ENCODE results near the gene USP3. TPM values are rescaled to one million over a fixed set of nuclear protein-coding genes. Genes with fewer than 3 reads are reported as not detected.
"Not testable (repeated sequence)": the region's sequence is repeated elsewhere in the genome, so short reads cannot be mapped to it uniquely, and the experiment has no call there.

USP3 gene
- total and polyA plus RNA-seq, 2 donors (not counting 1 experiment from before 2014, with no cell fraction given), result 43.4 to 152 TPM

- H3K27ac ChIP-seq (ENCODE audit: low read length in 2 of 2); H3K4me3 Mint-ChIP-seq; H3K4me3 ChIP-seq (ENCODE audit: control extremely low read depth in 1 of 5, extremely low read depth in 1 of 5, insufficient read depth in 1 of 5, low read depth in 2 of 5, low read length in 4 of 5); H3K9me3 Mint-ChIP-seq (ENCODE audit: insufficient read depth); H4K20me1 ChIP-seq (ENCODE audit: control insufficient read depth, insufficient read depth, low read length, poor library complexity, severe bottlenecking); intact Hi-C loops (cut with micrococcal nuclease); H3K4me2 ChIP-seq (replicated peaks; ENCODE audit: low read depth, low read length, poor library complexity, severe bottlenecking); H3K9ac ChIP-seq (ENCODE audit: low read length); ATAC-seq (ENCODE audit: low read depth); H3K9me3 ChIP-seq (ENCODE audit: control extremely low read depth in 1 of 3, control insufficient read depth in 2 of 3, insufficient read depth in 1 of 3, low read length in 2 of 3); CTCF ChIA-PET; H3K27ac Mint-ChIP-seq; H3K27me3 ChIP-seq (replicated peaks in 1 of 4; ENCODE audit: control extremely low read depth in 1 of 4, control insufficient read depth in 3 of 4, insufficient read depth in 4 of 4, low read length in 3 of 4); DNase-seq; POLR2A ChIA-PET; H3K79me2 ChIP-seq (ENCODE audit: control insufficient read depth, insufficient read depth, low read length); H3K27me3 Mint-ChIP-seq; H2AFZ ChIP-seq (ENCODE audit: insufficient read depth, low read depth, low read length, poor library complexity, severe bottlenecking): not testable (repeated sequence)
- no CpG with 5 or more reads among the region's 2 CpGs for WGBS (ENCODE audit: insufficient coverage)
- Histone ChIP-seq H3K36me3 (replicated peaks in 1 of 2; ENCODE audit: control extremely low read depth in 1 of 2, control insufficient read depth in 1 of 2, extremely low read depth in 1 of 2, insufficient read depth in 2 of 2, low read length in 1 of 2) (peaks cover 10 to 42% of the 10 kb centered on the region in 2 experiments), H3K4me1 (ENCODE audit: control insufficient read depth in 2 of 2, insufficient read depth in 2 of 2, low read length in 2 of 2) (peaks cover 0 to 12% of the 10 kb centered on the region in 2 donors)
- H3K4me1 Mint-ChIP-seq, result peaks cover 12% of the 10 kb centered on the region
Observed at GRCh38 chr15:63620760-63621159, 116.4 kb downstream of the USP3 start.

- Histone ChIP-seq H3K4me2 (replicated peaks; ENCODE audit: low read depth, low read length, poor library complexity, severe bottlenecking) (no peak overlapping the region), H3K4me3 (ENCODE audit: control extremely low read depth in 1 of 5, extremely low read depth in 1 of 5, insufficient read depth in 1 of 5, low read depth in 2 of 5, low read length in 4 of 5) (no peak overlapping the region), H4K20me1 (ENCODE audit: control insufficient read depth, insufficient read depth, low read length, poor library complexity, severe bottlenecking) (no peaks in the 10 kb centered on the region), H3K79me2 (ENCODE audit: control insufficient read depth, insufficient read depth, low read length) (no peaks in the 10 kb centered on the region), H2AFZ (ENCODE audit: insufficient read depth, low read depth, low read length, poor library complexity, severe bottlenecking) (no peak overlapping the region), H3K4me1 (ENCODE audit: control insufficient read depth in 2 of 2, insufficient read depth in 2 of 2, low read length in 2 of 2) (peaks cover 5 to 16% of the 10 kb centered on the region in 2 donors), H3K27me3 (replicated peaks in 1 of 4; ENCODE audit: control extremely low read depth in 1 of 4, control insufficient read depth in 3 of 4, insufficient read depth in 4 of 4, low read length in 3 of 4) (no peaks in the 10 kb centered on the region), H3K27ac (ENCODE audit: low read length in 2 of 2) (peak overlapping the region in 1 of 2 donors; percentile 32), H3K9me3 (ENCODE audit: control extremely low read depth in 1 of 3, control insufficient read depth in 2 of 3, insufficient read depth in 1 of 3, low read length in 2 of 3) (no peaks in the 10 kb centered on the region), H3K36me3 (replicated peaks in 1 of 2; ENCODE audit: control extremely low read depth in 1 of 2, control insufficient read depth in 1 of 2, extremely low read depth in 1 of 2, insufficient read depth in 2 of 2, low read length in 1 of 2) (peaks cover 18 to 59% of the 10 kb centered on the region in 2 experiments), H3K9ac (ENCODE audit: low read length) (no peak overlapping the region)
- 100% methylated on average over 3 of the region's 8 CpGs for WGBS (ENCODE audit: insufficient coverage)
- no peaks in the 10 kb centered on the region for H3K9me3 Mint-ChIP-seq (ENCODE audit: insufficient read depth)
- POLR2A ChIA-PET, result no interaction called here
- H3K27me3 Mint-ChIP-seq, result no peaks in the 10 kb centered on the region
- DNase-seq (no peak), ATAC-seq (ENCODE audit: low read depth) (no peak)
- TF ChIP-seq, protein P1, sequence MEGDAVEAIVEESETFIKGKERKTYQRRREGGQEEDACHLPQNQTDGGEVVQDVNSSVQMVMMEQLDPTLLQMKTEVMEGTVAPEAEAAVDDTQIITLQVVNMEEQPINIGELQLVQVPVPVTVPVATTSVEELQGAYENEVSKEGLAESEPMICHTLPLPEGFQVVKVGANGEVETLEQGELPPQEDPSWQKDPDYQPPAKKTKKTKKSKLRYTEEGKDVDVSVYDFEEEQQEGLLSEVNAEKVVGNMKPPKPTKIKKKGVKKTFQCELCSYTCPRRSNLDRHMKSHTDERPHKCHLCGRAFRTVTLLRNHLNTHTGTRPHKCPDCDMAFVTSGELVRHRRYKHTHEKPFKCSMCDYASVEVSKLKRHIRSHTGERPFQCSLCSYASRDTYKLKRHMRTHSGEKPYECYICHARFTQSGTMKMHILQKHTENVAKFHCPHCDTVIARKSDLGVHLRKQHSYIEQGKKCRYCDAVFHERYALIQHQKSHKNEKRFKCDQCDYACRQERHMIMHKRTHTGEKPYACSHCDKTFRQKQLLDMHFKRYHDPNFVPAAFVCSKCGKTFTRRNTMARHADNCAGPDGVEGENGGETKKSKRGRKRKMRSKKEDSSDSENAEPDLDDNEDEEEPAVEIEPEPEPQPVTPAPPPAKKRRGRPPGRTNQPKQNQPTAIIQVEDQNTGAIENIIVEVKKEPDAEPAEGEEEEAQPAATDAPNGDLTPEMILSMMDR (IDR thresholded peaks at IDR 0.05), result no peak
- no peak for TF ChIP-seq EZH2 (IDR thresholded peaks at IDR 0.05; ENCODE audit: borderline replicate concordance, insufficient read depth, low read depth, low read length, poor library complexity, severe bottlenecking)
- no peak overlapping the region for H3K4me3 Mint-ChIP-seq
- H3K27ac Mint-ChIP-seq, result peak overlapping the region; percentile 74
- CTCF ChIA-PET, result interaction anchor here (0.6 kb wide), 1 partner anchor 446 kb away, joined by 4 read pairs; no protein-coding TSS in a partner anchor
- H3K4me1 Mint-ChIP-seq, result peaks cover 16% of the 10 kb centered on the region
- intact Hi-C loops (cut with micrococcal nuclease), result no loop called here
Observed at GRCh38 chr15:63623232-63623969, 119.0 kb downstream of the USP3 start.

All from B cell (primary cell).